ENCODE data around the gene DLEC1.

DLEC1 gene

GRCh38 chr3:38140326-38141172 is 101.5 kb downstream of the DLEC1 start:
- H3K27ac ChIP-seq (ENCODE audit: low read length) = no peak overlapping the region
- no peaks in the 10 kb centered on the region for H3K9me3 ChIP-seq (ENCODE audit: control insufficient read depth in 1 of 2, low read length in 2 of 2)
- peaks cover 19 to 21% of the 10 kb centered on the region in 2 donors for H3K36me3 ChIP-seq (ENCODE audit: control insufficient read depth in 1 of 2, insufficient read depth in 2 of 2, low read length in 2 of 2)
- no peaks in the 10 kb centered on the region for H3K27me3 ChIP-seq (ENCODE audit: low read depth, low read length)
- no peak overlapping the region for H3K4me3 ChIP-seq (ENCODE audit: low read depth in 1 of 2, low read length in 2 of 2)
- peaks cover 16 to 20% of the 10 kb centered on the region in 2 donors for H3K4me1 ChIP-seq (ENCODE audit: control insufficient read depth in 1 of 2, insufficient read depth in 2 of 2, low read length in 2 of 2)

DNA sequence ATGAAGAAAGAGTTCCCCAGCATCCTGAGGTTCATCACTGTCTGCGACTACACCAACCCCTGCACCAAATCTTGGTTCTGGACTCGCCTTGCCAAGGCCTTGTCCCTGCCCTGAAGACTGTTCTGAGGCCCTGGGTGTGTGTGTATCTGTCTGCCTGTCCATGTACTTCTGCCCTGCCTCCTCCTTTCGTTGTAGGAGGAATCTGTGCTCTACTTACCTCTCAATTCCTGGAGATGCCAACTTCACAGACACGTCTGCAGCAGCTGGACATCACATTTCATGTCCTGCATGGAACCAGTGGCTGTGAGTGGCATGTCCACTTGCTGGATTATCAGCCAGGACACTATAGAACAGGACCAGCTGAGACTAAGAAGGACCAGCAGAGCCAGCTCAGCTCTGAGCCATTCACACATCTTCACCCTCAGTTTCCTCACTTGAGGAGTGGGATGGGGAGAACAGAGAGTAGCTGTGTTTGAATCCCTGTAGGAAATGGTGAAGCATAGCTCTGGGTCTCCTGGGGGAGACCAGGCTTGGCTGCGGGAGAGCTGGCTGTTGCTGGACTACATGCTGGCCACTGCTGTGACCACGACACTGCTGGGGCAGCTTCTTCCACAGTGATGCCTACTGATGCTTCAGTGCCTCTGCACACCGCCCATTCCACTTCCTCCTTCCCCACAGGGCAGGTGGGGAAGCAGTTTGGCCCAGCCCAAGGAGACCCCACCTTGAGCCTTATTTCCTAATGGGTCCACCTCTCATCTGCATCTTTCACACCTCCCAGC is 102.4 kb downstream of the DLEC1 start:
- H3K4me3 ChIP-seq (ENCODE audit: low read depth in 1 of 2, low read length in 2 of 2) = no peak overlapping the region
- no peak overlapping the region for H3K27ac ChIP-seq (ENCODE audit: low read length)
- peaks cover 13 to 16% of the 10 kb centered on the region in 2 donors for H3K4me1 ChIP-seq (ENCODE audit: control insufficient read depth in 1 of 2, insufficient read depth in 2 of 2, low read length in 2 of 2)
- H3K27me3 ChIP-seq (ENCODE audit: low read depth, low read length) = no peaks in the 10 kb centered on the region
- peaks cover 19 to 21% of the 10 kb centered on the region in 2 donors for H3K36me3 ChIP-seq (ENCODE audit: control insufficient read depth in 1 of 2, insufficient read depth in 2 of 2, low read length in 2 of 2)
- no peaks in the 10 kb centered on the region for H3K9me3 ChIP-seq (ENCODE audit: control insufficient read depth in 1 of 2, low read length in 2 of 2)

DNA sequence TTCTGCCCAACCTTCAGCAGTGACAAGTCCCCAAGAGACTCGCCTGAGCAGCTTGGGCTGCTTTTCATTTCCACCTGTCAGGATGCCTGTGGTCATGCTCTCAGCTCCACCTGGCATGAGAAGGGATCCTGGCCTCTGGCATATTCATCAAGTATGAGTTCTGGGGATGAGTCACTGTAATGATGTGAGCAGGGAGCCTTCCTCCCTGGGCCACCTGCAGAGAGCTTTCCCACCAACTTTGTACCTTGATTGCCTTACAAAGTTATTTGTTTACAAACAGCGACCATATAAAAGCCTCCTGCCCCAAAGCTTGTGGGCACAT is 102.9 kb downstream of the DLEC1 start:
- H3K4me3 ChIP-seq (ENCODE audit: low read depth in 1 of 2, low read length in 2 of 2) = no peak overlapping the region
- no peak overlapping the region for H3K27ac ChIP-seq (ENCODE audit: low read length)
- H3K36me3 ChIP-seq (ENCODE audit: control insufficient read depth in 1 of 2, insufficient read depth in 2 of 2, low read length in 2 of 2) = peaks cover 19 to 21% of the 10 kb centered on the region in 2 donors
- no peaks in the 10 kb centered on the region for H3K27me3 ChIP-seq (ENCODE audit: low read depth, low read length)
- no peaks in the 10 kb centered on the region for H3K9me3 ChIP-seq (ENCODE audit: control insufficient read depth in 1 of 2, low read length in 2 of 2)
- peaks cover 13 to 16% of the 10 kb centered on the region in 2 donors for H3K4me1 ChIP-seq (ENCODE audit: control insufficient read depth in 1 of 2, insufficient read depth in 2 of 2, low read length in 2 of 2)

DNA sequence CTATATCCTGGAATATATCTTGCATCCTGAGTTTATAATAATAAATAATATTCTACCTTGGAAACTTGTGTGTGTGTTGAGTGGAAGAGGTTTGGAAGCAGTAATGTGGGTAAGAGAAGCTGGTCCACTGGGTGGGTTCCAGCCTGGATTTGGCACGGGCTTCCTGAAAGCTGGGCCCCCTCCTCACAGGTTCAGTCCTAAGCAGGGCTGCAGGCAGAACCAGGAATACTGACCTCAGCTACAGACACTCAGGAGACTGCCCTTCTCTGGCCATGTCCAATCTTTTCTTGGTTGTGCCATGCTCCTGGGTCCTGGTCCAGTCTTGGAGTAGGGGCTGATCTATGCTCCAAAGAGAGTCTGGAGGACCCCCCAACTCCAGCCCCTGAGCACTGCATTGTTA is 104.0 kb downstream of the DLEC1 start:
- Histone ChIP-seq H3K4me3 (ENCODE audit: low read depth in 1 of 2, low read length in 2 of 2) (no peak overlapping the region), H3K36me3 (ENCODE audit: control insufficient read depth in 1 of 2, insufficient read depth in 2 of 2, low read length in 2 of 2) (peaks cover 19 to 21% of the 10 kb centered on the region in 2 donors), H3K9me3 (ENCODE audit: control insufficient read depth in 1 of 2, low read length in 2 of 2) (no peaks in the 10 kb centered on the region), H3K27me3 (ENCODE audit: low read depth, low read length) (no peaks in the 10 kb centered on the region), H3K4me1 (ENCODE audit: control insufficient read depth in 1 of 2, insufficient read depth in 2 of 2, low read length in 2 of 2) (peaks cover 10 to 13% of the 10 kb centered on the region in 2 donors), H3K27ac (ENCODE audit: low read length) (no peak overlapping the region)

GRCh38 chr3:38143511-38143910 is 104.5 kb downstream of the DLEC1 start:
- H3K4me3 ChIP-seq (ENCODE audit: low read depth in 1 of 2, low read length in 2 of 2) = no peak overlapping the region
- H3K9me3 ChIP-seq (ENCODE audit: control insufficient read depth in 1 of 2, low read length in 2 of 2) = no peaks in the 10 kb centered on the region
- no peaks in the 10 kb centered on the region for H3K27me3 ChIP-seq (ENCODE audit: low read depth, low read length)
- no peak overlapping the region for H3K27ac ChIP-seq (ENCODE audit: low read length)
- peaks cover 19 to 21% of the 10 kb centered on the region in 2 donors for H3K36me3 ChIP-seq (ENCODE audit: control insufficient read depth in 1 of 2, insufficient read depth in 2 of 2, low read length in 2 of 2)
- H3K4me1 ChIP-seq (ENCODE audit: control insufficient read depth in 1 of 2, insufficient read depth in 2 of 2, low read length in 2 of 2) = peaks cover 10 to 11% of the 10 kb centered on the region in 2 donors

DNA sequence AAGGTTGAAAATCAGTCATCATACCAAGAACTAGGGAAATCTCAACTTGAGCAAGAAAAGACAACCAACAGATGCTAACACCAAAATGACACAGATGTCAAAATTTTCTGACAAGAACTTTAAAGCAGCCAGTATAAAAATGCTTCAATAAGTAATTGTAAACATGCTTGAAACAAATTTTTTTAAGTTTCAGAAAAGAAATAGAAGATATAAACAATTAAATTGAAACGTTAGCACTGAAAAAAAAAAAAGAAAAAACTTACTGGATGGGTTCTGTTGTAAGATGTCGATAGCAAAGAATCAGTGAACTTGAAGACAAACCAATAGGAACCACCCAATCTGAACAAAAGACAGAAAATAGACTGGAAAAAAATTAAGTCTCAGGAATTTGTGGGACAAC is 107.5 kb downstream of the DLEC1 start:
- H3K36me3 ChIP-seq (ENCODE audit: control insufficient read depth in 1 of 2, insufficient read depth in 2 of 2, low read length in 2 of 2) = peaks cover 10 to 12% of the 10 kb centered on the region in 2 donors
- H3K4me3 ChIP-seq (ENCODE audit: low read depth in 1 of 2, low read length in 2 of 2) = no peak overlapping the region
- no peaks in the 10 kb centered on the region for H3K27me3 ChIP-seq (ENCODE audit: low read depth, low read length)
- no peak overlapping the region for H3K27ac ChIP-seq (ENCODE audit: low read length)
- no peaks in the 10 kb centered on the region for H3K4me1 ChIP-seq (ENCODE audit: control insufficient read depth in 1 of 2, insufficient read depth in 2 of 2, low read length in 2 of 2)
- no peaks in the 10 kb centered on the region for H3K9me3 ChIP-seq (ENCODE audit: control insufficient read depth in 1 of 2, low read length in 2 of 2)

GRCh38 chr3:38147421-38147820 is 108.4 kb downstream of the DLEC1 start:
- no peak overlapping the region for H3K4me3 ChIP-seq (ENCODE audit: low read depth in 1 of 2, low read length in 2 of 2)
- peaks cover 2 to 3% of the 10 kb centered on the region in 2 donors for H3K36me3 ChIP-seq (ENCODE audit: control insufficient read depth in 1 of 2, insufficient read depth in 2 of 2, low read length in 2 of 2)
- no peak overlapping the region for H3K27ac ChIP-seq (ENCODE audit: low read length)
- no peaks in the 10 kb centered on the region for H3K9me3 ChIP-seq (ENCODE audit: control insufficient read depth in 1 of 2, low read length in 2 of 2)
- H3K27me3 ChIP-seq (ENCODE audit: low read depth, low read length) = no peaks in the 10 kb centered on the region
- no peaks in the 10 kb centered on the region for H3K4me1 ChIP-seq (ENCODE audit: control insufficient read depth in 1 of 2, insufficient read depth in 2 of 2, low read length in 2 of 2)

DNA sequence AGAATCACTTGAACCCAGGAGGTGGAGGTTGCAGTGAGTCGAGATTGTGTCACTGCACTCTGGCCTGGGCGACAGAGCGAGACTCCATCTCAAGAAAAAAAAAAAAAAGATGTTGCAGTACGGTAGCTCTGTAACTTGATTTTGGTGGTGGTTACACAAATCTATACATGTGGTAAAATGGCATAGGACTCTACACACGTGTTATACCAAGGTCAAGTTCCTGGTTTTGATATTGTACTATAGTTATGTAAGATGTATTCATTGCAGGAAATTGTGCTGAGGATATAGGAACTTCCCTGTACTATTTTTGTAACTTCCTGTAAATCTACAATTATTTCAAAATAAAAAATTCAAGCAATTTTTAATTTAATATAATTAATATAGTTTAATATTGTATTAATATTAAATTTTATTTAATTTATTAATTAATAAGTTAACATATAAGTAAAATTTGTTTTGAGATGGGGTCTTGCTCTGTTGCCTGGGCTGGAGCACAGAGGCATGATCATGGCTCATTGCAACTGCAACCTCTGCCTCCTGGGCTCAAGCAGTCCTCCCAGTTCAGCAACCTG is 109.4 kb downstream of the DLEC1 start:
- H3K9me3 ChIP-seq (ENCODE audit: control insufficient read depth in 1 of 2, low read length in 2 of 2) = no peaks in the 10 kb centered on the region
- H3K4me1 ChIP-seq (ENCODE audit: control insufficient read depth in 1 of 2, insufficient read depth in 2 of 2, low read length in 2 of 2) = no peaks in the 10 kb centered on the region
- H3K4me3 ChIP-seq (ENCODE audit: low read depth in 1 of 2, low read length in 2 of 2) = no peak overlapping the region
- H3K36me3 ChIP-seq (ENCODE audit: control insufficient read depth in 1 of 2, insufficient read depth in 2 of 2, low read length in 2 of 2) = no peaks in the 10 kb centered on the region
- no peak overlapping the region for H3K27ac ChIP-seq (ENCODE audit: low read length)
- H3K27me3 ChIP-seq (ENCODE audit: low read depth, low read length) = no peaks in the 10 kb centered on the region

- Histone ChIP-seq H3K36me3 (ENCODE audit: control insufficient read depth in 1 of 2, insufficient read depth in 2 of 2, low read length in 2 of 2) (no peaks in the 10 kb centered on the region), H3K27me3 (ENCODE audit: low read depth, low read length) (no peaks in the 10 kb centered on the region), H3K4me1 (ENCODE audit: control insufficient read depth in 1 of 2, insufficient read depth in 2 of 2, low read length in 2 of 2) (no peaks in the 10 kb centered on the region), H3K9me3 (ENCODE audit: control insufficient read depth in 1 of 2, low read length in 2 of 2) (no peaks in the 10 kb centered on the region), H3K27ac (ENCODE audit: low read length) (no peak overlapping the region), H3K4me3 (ENCODE audit: low read depth in 1 of 2, low read length in 2 of 2) (no peak overlapping the region)
Observed at GRCh38 chr3:38149708-38150107, 110.7 kb downstream of the DLEC1 start.

DNA sequence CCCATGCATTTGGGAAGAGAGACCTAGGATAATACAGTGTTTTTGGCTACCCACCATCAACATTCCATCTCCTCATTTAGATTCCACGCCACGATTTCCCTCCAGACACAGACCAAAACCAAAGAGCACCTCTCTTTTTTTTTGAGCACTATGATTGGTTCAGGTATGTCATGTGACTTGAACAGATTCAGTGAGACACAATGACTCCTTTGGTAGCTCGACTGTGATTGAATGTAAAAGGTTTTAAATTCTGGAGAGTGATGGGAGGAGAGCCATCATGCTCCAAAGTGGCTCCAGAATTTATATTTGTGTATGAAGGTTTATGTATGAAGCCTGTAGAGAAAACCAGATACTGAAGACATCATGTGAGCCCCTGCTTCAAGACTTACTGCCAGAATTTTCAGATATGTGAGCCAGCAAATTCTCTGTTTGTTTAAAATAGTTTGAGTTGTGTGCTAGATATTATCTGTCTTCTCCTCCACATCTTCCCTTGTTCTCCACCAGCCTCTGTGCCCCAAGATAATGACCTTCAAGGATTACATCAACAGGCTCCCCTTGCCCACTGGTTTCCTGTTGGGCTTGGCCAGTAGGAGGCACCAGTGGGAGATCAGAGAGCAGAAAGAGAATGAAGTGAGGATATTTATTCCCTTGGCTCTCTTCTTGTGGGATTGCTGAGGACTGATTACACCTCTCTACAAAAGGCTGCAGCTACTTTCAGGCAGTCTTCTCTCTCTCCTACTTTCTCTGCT is 111.9 kb downstream of the DLEC1 start:
- Histone ChIP-seq H3K9me3 (ENCODE audit: control insufficient read depth in 1 of 2, low read length in 2 of 2) (no peaks in the 10 kb centered on the region), H3K4me1 (ENCODE audit: control insufficient read depth in 1 of 2, insufficient read depth in 2 of 2, low read length in 2 of 2) (no peaks in the 10 kb centered on the region), H3K27ac (ENCODE audit: low read length) (no peak overlapping the region), H3K27me3 (ENCODE audit: low read depth, low read length) (no peaks in the 10 kb centered on the region), H3K36me3 (ENCODE audit: control insufficient read depth in 1 of 2, insufficient read depth in 2 of 2, low read length in 2 of 2) (no peaks in the 10 kb centered on the region), H3K4me3 (ENCODE audit: low read depth in 1 of 2, low read length in 2 of 2) (no peak overlapping the region)

All from muscle layer of duodenum (tissue), 2 donors.